ENCODE results near the gene KIF26B. TPM values are rescaled to one million over a fixed set of nuclear protein-coding genes. Genes with fewer than 3 reads are reported as not detected.

The KIF26B gene
- 2.8 TPM for polyA plus RNA-seq (2012; ENCODE audit: low read depth, missing spikeins)

DNA sequence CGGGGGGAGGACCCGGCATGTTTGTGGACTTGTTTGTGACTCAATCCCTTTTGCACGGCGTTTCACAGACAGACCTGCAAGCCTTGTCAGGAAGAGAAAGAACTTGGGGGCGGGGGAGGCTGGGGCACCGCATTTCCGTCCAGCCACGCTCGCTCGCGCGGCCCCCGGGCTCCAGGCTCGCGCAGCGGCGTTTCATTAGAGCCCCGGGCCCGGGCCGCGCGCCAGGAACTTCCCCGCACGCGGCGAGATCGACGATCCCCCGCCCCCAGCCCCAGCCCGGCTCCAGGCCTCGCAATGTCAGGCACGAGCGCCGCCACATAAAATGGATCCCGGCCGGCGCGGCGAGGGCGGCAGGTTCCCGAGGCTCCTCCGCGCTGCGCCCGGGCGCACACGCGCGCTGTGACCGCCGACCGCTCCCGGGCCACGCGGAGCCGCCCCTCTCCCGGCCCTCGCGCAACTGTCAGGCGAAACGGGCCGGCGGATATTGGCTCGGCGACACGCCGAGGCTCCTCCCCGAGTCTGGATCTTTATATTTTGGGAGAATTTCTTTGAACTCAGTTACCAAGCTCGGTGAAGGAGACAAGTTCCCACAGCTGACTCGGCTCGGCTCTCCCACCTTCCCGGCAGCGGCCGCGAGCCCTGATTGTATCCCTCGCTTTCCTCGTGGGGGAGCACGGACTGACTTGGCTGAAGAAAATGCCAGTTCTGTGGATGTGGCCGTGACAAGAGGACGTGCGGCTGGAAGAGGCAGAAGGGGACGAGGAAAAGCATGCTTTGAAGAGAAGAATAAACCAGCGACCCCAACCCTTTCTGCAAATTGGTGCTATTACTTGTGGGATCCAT lies at the start of gene KIF26B:
Gene KIF26B, plus strand, starts transcription at position 557 of the 843 bp plus-strand sequence. CDS start 440 bp downstream, outside the sequence.
- DNase-seq (ENCODE audit: insufficient read length, low spot score), result peak; percentile 41
- TF ChIP-seq PAX5 (IDR thresholded peaks at IDR 0.05; ENCODE audit: insufficient read depth, low read length, severe bottlenecking), result no peak
- no peak for TF ChIP-seq POU2F2 (IDR thresholded peaks at IDR 0.05; ENCODE audit: low read depth, low read length)
- TF ChIP-seq TAF1 (IDR thresholded peaks at IDR 0.05; ENCODE audit: low read depth, low read length), result no peak
- no peak for TF ChIP-seq SPI1 (IDR thresholded peaks at IDR 0.05; ENCODE audit: low read depth, low read length)
- no peak for TF ChIP-seq POLR2A (IDR thresholded peaks at IDR 0.05; ENCODE audit: low read depth, low read length)
- no peak for TF ChIP-seq POLR2AphosphoS5 (IDR thresholded peaks at IDR 0.05; ENCODE audit: low read depth, low read length)
- no peak for FAIRE-seq

DNA sequence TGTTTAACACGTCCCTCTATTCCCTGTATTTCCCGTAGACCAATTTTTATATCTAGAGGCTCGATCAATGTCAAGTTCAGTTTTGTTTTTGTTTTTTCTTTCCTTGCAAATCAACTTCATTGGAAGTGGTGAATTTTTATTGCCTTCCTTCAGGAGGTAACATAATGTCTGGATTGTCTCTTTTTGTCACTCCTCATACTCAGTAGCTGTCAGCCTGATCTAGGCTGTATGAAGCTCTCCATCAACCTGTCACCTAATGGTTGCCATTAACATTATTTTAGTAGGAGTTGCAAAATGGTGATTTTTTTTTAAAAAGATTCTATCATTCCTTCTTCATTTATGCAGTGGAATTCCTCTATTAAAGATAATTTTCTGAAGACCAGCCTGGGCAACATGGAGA lies 49.7 kb upstream of the KIF26B start:
- TF ChIP-seq SPI1 (IDR thresholded peaks at IDR 0.05; ENCODE audit: low read depth, low read length), result no peak
- no peak for TF ChIP-seq PAX5 (IDR thresholded peaks at IDR 0.05; ENCODE audit: insufficient read depth, low read length, severe bottlenecking)
- TF ChIP-seq POU2F2 (IDR thresholded peaks at IDR 0.05; ENCODE audit: low read depth, low read length), result no peak
- TF ChIP-seq TAF1 (IDR thresholded peaks at IDR 0.05; ENCODE audit: low read depth, low read length), result no peak
- TF ChIP-seq POLR2A (IDR thresholded peaks at IDR 0.05; ENCODE audit: low read depth, low read length), result no peak
- no peak for TF ChIP-seq POLR2AphosphoS5 (IDR thresholded peaks at IDR 0.05; ENCODE audit: low read depth, low read length)
- FAIRE-seq, result no peak

GRCh38 chr1:245105815-245106410 lies 48.9 kb upstream of the KIF26B start:
- TF ChIP-seq SPI1 (IDR thresholded peaks at IDR 0.05; ENCODE audit: low read depth, low read length) (no peak), TAF1 (IDR thresholded peaks at IDR 0.05; ENCODE audit: low read depth, low read length) (no peak), PAX5 (IDR thresholded peaks at IDR 0.05; ENCODE audit: insufficient read depth, low read length, severe bottlenecking) (no peak), POLR2AphosphoS5 (IDR thresholded peaks at IDR 0.05; ENCODE audit: low read depth, low read length) (no peak), POU2F2 (IDR thresholded peaks at IDR 0.05; ENCODE audit: low read depth, low read length) (no peak), POLR2A (IDR thresholded peaks at IDR 0.05; ENCODE audit: low read depth, low read length) (no peak)
- FAIRE-seq (no peak), DNase-seq (ENCODE audit: insufficient read length, low spot score) (no peak)

More for the DNA sequence above, 49.7 kb upstream of the KIF26B start:
- no peak for DNase-seq (ENCODE audit: insufficient read length, low spot score)

GRCh38 chr1:245107776-245108114 lies 47.0 kb upstream of the KIF26B start:
- DNase-seq (ENCODE audit: insufficient read length, low spot score) (no peak), FAIRE-seq (no peak)
- TF ChIP-seq POLR2AphosphoS5 (IDR thresholded peaks at IDR 0.05; ENCODE audit: low read depth, low read length), result no peak
- no peak for TF ChIP-seq TAF1 (IDR thresholded peaks at IDR 0.05; ENCODE audit: low read depth, low read length)
- no peak for TF ChIP-seq POU2F2 (IDR thresholded peaks at IDR 0.05; ENCODE audit: low read depth, low read length)

DNA sequence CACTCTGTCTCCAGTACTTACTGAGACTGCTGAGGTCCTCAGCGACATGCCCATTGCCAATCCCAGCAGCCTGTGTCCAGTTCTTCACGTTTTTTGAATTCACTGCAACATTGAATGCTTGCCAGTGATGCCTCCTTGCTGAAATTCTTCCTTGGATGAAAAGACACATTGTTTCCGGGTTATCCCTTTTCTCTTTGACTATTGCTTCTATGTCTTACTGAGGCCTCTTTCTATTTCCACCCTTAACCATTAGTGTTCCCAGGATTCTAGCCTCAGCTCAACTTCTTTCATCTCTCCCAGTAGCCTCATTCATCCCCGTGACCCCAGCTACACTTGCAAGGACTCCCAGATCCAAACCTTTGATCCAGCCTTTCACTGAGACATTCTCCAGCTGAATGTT lies 46.5 kb upstream of the KIF26B start:
- DNase-seq (ENCODE audit: insufficient read length, low spot score), result no peak
- no peak for FAIRE-seq
- TF ChIP-seq SPI1 (IDR thresholded peaks at IDR 0.05; ENCODE audit: low read depth, low read length), result no peak
- no peak for TF ChIP-seq POLR2A (IDR thresholded peaks at IDR 0.05; ENCODE audit: low read depth, low read length)

- FAIRE-seq, result no peak
- no peak for DNase-seq (ENCODE audit: insufficient read length, low spot score)
- TF ChIP-seq SPI1 (IDR thresholded peaks at IDR 0.05; ENCODE audit: low read depth, low read length) (no peak), TAF1 (IDR thresholded peaks at IDR 0.05; ENCODE audit: low read depth, low read length) (no peak), POLR2A (IDR thresholded peaks at IDR 0.05; ENCODE audit: low read depth, low read length) (no peak), PAX5 (IDR thresholded peaks at IDR 0.05; ENCODE audit: insufficient read depth, low read length, severe bottlenecking) (no peak), POLR2AphosphoS5 (IDR thresholded peaks at IDR 0.05; ENCODE audit: low read depth, low read length) (no peak), POU2F2 (IDR thresholded peaks at IDR 0.05; ENCODE audit: low read depth, low read length) (no peak)
Measured at GRCh38 chr1:245108909-245109308, 45.9 kb upstream of the KIF26B start.

GRCh38 chr1:245110406-245110805 lies 44.4 kb upstream of the KIF26B start:
- no peak for TF ChIP-seq POU2F2 (IDR thresholded peaks at IDR 0.05; ENCODE audit: low read depth, low read length)
- no peak for TF ChIP-seq TAF1 (IDR thresholded peaks at IDR 0.05; ENCODE audit: low read depth, low read length)
- TF ChIP-seq PAX5 (IDR thresholded peaks at IDR 0.05; ENCODE audit: insufficient read depth, low read length, severe bottlenecking), result no peak
- no peak for TF ChIP-seq POLR2AphosphoS5 (IDR thresholded peaks at IDR 0.05; ENCODE audit: low read depth, low read length)
- TF ChIP-seq POLR2A (IDR thresholded peaks at IDR 0.05; ENCODE audit: low read depth, low read length), result no peak
- TF ChIP-seq SPI1 (IDR thresholded peaks at IDR 0.05; ENCODE audit: low read depth, low read length), result no peak
- FAIRE-seq, result no peak
- DNase-seq (ENCODE audit: insufficient read length, low spot score), result no peak

DNA sequence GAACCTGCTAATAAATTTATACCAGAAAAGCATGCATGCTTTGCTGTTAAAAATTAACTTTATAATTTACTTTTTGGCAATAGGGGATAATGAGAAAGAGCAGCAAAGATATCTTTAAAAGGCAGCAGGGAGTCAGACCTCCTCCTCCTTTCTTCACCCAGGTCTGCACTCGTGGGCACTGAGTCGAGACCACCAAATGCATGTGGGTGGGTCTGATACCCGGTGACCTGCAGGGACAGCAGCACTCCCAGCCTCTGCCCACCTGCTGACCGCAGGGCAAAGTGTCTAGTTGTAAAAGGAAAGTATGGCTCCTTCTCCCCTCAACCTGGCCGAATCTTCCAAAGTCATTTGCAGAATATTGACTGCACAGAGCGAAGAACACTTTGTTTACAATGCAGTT lies 43.7 kb upstream of the KIF26B start:
- no peak for TF ChIP-seq SPI1 (IDR thresholded peaks at IDR 0.05; ENCODE audit: low read depth, low read length)
- TF ChIP-seq POLR2A (IDR thresholded peaks at IDR 0.05; ENCODE audit: low read depth, low read length), result no peak
- no peak for TF ChIP-seq POU2F2 (IDR thresholded peaks at IDR 0.05; ENCODE audit: low read depth, low read length)
- TF ChIP-seq TAF1 (IDR thresholded peaks at IDR 0.05; ENCODE audit: low read depth, low read length), result no peak
- TF ChIP-seq POLR2AphosphoS5 (IDR thresholded peaks at IDR 0.05; ENCODE audit: low read depth, low read length), result no peak
- no peak for TF ChIP-seq PAX5 (IDR thresholded peaks at IDR 0.05; ENCODE audit: insufficient read depth, low read length, severe bottlenecking)
- no peak for FAIRE-seq
- DNase-seq (ENCODE audit: insufficient read length, low spot score), result no peak

DNA sequence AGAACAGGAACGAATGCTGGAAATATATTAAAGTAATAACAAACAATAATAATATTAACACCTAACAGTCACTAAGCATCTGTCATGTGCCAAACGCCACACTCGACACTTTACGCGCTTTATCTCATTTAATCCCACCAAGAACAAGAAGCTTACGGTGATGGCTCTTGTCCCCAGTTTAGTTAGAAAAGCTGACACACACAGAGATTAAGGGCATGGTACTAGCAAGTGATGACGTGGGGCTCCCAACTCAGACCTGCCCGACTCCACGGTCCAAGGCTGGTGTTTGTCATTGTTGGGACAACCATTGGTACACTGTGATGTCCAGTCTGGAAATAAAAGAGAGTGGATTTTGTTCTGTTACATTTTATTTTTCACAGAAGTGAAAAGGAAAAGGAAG lies 41.1 kb upstream of the KIF26B start:
- TF ChIP-seq POLR2A (IDR thresholded peaks at IDR 0.05; ENCODE audit: low read depth, low read length) (no peak), TAF1 (IDR thresholded peaks at IDR 0.05; ENCODE audit: low read depth, low read length) (no peak), POLR2AphosphoS5 (IDR thresholded peaks at IDR 0.05; ENCODE audit: low read depth, low read length) (no peak), PAX5 (IDR thresholded peaks at IDR 0.05; ENCODE audit: insufficient read depth, low read length, severe bottlenecking) (no peak), SPI1 (IDR thresholded peaks at IDR 0.05; ENCODE audit: low read depth, low read length) (no peak), POU2F2 (IDR thresholded peaks at IDR 0.05; ENCODE audit: low read depth, low read length) (no peak)
- FAIRE-seq, result no peak

More for the DNA sequence above, 41.1 kb upstream of the KIF26B start:
- no peak for DNase-seq (ENCODE audit: insufficient read length, low spot score)
